Measurements from ENCODE around the gene EEIG1. TPM values are rescaled to one million over a fixed set of nuclear protein-coding genes. Genes with fewer than 3 reads are reported as not detected.

EEIG1 gene
- total and polyA plus RNA-seq, 2 of the 4 experiments (the other 2 are of a cell fraction): 1.1 to 23.2 TPM

- Histone ChIP-seq H3K79me1 (ENCODE audit: low read depth in 1 of 2, low read length in 2 of 2) (no peaks in the 10 kb centered on the region), H2BK20ac (ENCODE audit: low read depth, low read length) (no peak overlapping the region), H4K91ac (ENCODE audit: insufficient read depth, low read depth, low read length) (no peak overlapping the region), H2AFZ (replicated peaks; ENCODE audit: low read length, poor library complexity) (peak overlapping the region; percentile 65), H4K8ac (ENCODE audit: low read depth in 2 of 2, low read length in 2 of 2) (no peak overlapping the region), H3K4ac (ENCODE audit: low read depth, low read length) (no peak overlapping the region), H3K18ac (ENCODE audit: low read depth, low read length) (no peak overlapping the region), H3K56ac (ENCODE audit: extremely low read depth, insufficient read depth, low read length) (no peak overlapping the region), H3K9me1 (ENCODE audit: insufficient read depth, low read length) (0 out of 2 replicates have a peak, but pooled peaks cover 2% of the 10 kb centered on the region), H3K4me1 (ENCODE audit: control insufficient read depth, insufficient read depth, low read length) (peaks cover 2% of the 10 kb centered on the region; the same call in 1 of the 2 replicates), H3K9ac (ENCODE audit: low read depth, low read length) (no peak overlapping the region), H2BK5ac (ENCODE audit: low read depth, low read length, poor library complexity, severe bottlenecking) (no peak overlapping the region), H2BK120ac (ENCODE audit: low read depth, low read length) (no peak overlapping the region), H3K4me2 (ENCODE audit: low read depth, low read length) (no peak overlapping the region), H3K4me3 (ENCODE audit: insufficient read depth, low read depth, low read length) (no peak overlapping the region), H2BK15ac (ENCODE audit: low read depth, low read length) (no peak overlapping the region), H2AK5ac (ENCODE audit: low read depth, low read length) (no peak overlapping the region), H2AK9ac (replicated peaks; ENCODE audit: low read depth, low read length, poor library complexity) (no peak overlapping the region), H3K23ac (ENCODE audit: low read depth, low read length) (no peak overlapping the region), H3K14ac (replicated peaks; ENCODE audit: low read depth, low read length) (no peak overlapping the region), H3K27me3 (ENCODE audit: control insufficient read depth, insufficient read depth, low read length) (no peaks in the 10 kb centered on the region), H3K9me3 (ENCODE audit: control insufficient read depth, insufficient read depth, low read length) (no peaks in the 10 kb centered on the region), H4K5ac (ENCODE audit: low read depth, low read length) (no peak overlapping the region), H3K27ac (ENCODE audit: insufficient read depth, low read length) (no peak overlapping the region), H4K20me1 (ENCODE audit: insufficient read depth, low read length) (no peaks in the 10 kb centered on the region), H3K36me3 (ENCODE audit: control insufficient read depth, insufficient read depth, low read length) (no peaks in the 10 kb centered on the region)
- no CpG with 5 or more reads among the region's 2 CpGs for WGBS, 2 experiments (ENCODE audit: extremely low coverage in 2 of 2, insufficient read length in 1 of 2)
- BruUV-seq (replicated peaks): no TSS peak
- intact Hi-C loops (cut with micrococcal nuclease): no loop called here
- DNase-seq: no peak
- in situ Hi-C loops (cut with MboI; ENCODE audit: low sequenced_read_pairs): no loop called here
- dilution Hi-C loops (cut with HindIII; ENCODE audit: low sequenced_read_pairs, unreplicated experiment): no loop called here
- TF ChIP-seq POLR2A (IDR thresholded peaks at IDR 0.05; ENCODE audit: low read depth, low read length) (no peak), FOS (IDR thresholded peaks at IDR 0.05; ENCODE audit: low read depth, low read length) (no peak), CEBPB (IDR thresholded peaks at IDR 0.05; ENCODE audit: low read depth, low read length) (no peak), RCOR1 (IDR thresholded peaks at IDR 0.05; ENCODE audit: insufficient replicate concordance, low read length) (no peak), RAD21 (IDR thresholded peaks at IDR 0.05; ENCODE audit: low read length) (no peak), NFE2L2 (IDR thresholded peaks at IDR 0.05; ENCODE audit: low read depth, low read length) (no peak), SMC3 (IDR thresholded peaks at IDR 0.05; ENCODE audit: low read depth, low read length) (no peak)
- peak; percentile 35; the same call in 1 of the 2 replicates for ATAC-seq (ENCODE audit: low read depth)
- ChIA-PET CTCF (no interaction called here), POLR2A (ENCODE audit: unreplicated experiment) (no interaction called here)
These were observed 42.1 kb upstream of the EEIG1 start for GRCh38 chr9:128022886-128023285.
